ENCODE results near the gene GSAP.

Gene GSAP

DNA sequence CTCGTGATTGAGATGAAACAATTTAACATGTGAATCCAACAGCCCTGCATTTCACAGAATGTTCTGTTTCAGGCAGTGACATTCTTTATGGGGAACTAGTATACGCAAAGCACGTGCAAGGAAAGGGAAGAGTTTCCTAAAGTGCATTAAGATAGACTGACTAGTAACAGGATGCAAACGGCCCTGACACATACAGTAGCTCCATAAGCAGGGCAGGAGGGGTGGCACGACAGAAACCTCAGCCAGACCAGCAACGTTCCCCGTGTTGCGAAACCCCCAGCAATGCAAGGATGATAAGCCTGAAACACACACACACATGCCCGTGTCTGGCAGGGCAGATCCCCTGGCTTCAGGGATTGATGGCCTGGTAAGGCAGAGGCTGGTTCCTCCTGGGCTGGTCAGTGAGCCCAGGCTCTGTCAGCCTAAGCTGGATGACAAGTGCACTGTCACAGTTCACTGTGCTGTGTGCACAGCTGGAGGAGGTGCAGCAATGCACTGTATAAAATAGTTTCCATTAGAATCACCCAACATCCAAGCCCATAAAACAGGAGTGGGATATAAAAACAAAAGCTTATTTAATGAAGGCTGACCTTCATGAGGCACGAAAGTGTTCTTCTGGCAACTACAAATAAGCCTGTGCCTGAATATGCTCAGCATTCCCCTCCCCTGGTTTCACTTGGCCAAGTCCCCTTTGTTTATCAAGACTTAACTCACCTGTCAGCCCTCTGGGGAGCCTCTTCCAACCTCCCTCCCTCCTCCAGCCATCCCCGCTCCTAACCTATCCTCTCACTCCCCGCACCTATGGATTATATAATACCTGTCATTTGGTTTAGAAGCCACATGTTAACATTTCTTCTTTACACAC lies 88.8 kb downstream of the GSAP start:
- DNase-seq (ENCODE audit: low spot score): no peak

DNA sequence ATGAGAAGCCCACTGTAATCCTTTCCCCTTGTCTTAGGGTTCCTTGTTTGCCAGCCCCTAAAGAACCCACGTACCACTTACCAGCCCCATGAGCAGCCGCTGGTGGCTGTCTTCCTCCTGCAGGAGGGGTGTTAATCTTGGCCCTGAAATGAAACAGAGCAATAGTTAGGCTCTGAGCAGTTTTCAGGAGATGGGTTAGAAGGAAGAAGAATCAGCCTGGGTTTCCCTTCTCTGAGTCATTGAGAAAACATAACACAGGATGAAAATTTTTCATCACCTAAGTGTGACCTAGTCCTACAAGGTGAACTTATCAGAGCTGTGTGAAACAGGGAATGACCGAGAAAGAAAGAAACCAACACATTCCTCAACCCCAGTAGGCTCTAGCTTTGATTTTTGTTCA lies 90.0 kb downstream of the GSAP start:
- DNase-seq (ENCODE audit: low spot score): no peak

DNA sequence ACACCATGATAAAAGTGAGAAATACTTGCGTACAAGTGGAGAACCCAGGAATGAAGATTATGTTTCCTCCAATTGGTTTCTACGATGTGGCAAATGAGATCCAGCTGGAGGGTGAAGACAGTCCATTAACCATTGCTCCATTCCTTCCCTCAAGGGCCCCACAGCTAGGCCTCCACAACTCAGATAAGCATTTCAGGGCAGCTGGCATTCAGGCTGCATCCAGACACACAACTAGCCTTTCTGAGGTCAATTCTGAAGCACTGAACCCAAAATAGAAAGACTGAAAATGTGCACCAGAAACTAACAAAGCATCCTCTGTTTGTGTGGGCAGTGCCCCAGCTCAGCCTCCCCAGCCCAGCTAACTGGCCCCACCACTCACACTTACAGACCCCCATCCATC lies 94.8 kb downstream of the GSAP start:
- DNase-seq (ENCODE audit: low spot score): no peak

DNA sequence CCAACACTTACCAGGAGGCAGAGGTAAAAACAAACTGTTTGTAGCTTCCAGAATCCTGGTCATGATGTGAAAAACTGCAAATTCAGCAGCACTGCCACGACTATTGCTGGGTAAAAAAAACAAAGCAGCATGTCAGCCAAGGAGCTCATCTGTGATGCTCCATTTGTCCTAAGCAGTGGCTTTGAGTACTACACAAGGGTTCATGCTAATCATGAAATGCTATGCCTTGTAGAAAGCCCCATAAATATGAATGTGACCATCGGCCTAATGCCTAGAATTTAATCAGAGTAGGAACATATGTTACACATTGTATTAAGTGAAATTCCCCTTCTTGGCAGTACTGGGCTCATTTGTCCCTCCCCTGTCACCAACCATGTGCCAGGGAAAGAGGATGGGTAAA lies 95.4 kb downstream of the GSAP start:
- DNase-seq (ENCODE audit: low spot score): no peak

DNA sequence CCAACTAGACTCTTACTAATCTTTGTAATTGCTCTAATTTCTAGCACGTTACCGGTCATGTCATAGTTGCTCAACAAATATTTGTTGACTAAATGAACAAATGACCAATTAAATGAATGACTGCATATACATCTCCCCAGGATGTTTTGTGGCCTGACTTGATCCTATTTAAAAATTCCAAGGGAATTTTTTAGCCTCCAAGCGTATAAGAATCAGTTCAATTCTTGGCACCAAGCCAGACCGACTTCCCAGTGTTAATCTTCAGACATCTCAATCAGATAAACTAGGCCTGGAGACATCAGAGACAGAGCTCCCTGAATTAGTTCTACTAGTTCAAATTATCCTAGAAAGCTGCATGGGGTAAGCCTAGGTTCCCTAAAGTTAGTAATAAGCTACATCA lies 96.0 kb downstream of the GSAP start:
- DNase-seq (ENCODE audit: low spot score): no peak

- no peak for DNase-seq (ENCODE audit: low spot score)
These were observed 98.1 kb downstream of the GSAP start for GRCh38 chr7:77318019-77318418.

GRCh38 chr7:77316219-77316978 lies 99.8 kb downstream of the GSAP start:
- no peak for DNase-seq (ENCODE audit: low spot score)

- DNase-seq (ENCODE audit: low spot score): no peak
These were observed 101.0 kb downstream of the GSAP start for GRCh38 chr7:77315182-77315591.

GRCh38 chr7:77313876-77314480 lies 102.2 kb downstream of the GSAP start:
- no peak for DNase-seq (ENCODE audit: low spot score)

GRCh38 chr7:77313085-77313484 lies 103.1 kb downstream of the GSAP start:
- DNase-seq (ENCODE audit: low spot score): no peak

GRCh38 chr7:77310982-77311381 lies 105.2 kb downstream of the GSAP start:
- no peak for DNase-seq (ENCODE audit: low spot score)

- no peak for DNase-seq (ENCODE audit: low spot score)
These were observed 106.4 kb downstream of the GSAP start for GRCh38 chr7:77309714-77310220.

DNA sequence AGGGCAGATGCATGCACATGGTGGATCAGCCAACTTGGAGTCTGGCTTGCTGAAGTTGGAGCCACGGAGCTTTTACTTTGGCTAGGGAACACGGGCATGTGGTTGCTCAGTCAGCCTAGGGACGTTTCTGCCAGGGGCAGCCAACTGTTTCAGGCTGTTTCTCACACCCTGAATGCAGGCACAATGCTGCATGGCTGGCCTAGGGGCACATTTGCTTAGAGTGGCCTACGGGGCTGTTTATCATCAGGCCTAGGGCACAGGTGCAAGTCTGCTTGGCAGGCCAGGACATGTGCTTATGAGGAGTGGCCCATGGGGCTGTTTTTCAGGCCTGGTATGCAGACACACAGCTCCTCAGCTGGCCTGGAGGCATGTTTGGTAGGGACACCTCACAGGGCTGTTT lies 107.4 kb downstream of the GSAP start:
- no peak for DNase-seq (ENCODE audit: low spot score)

- DNase-seq (ENCODE audit: low spot score): no peak
These were observed 109.7 kb downstream of the GSAP start for GRCh38 chr7:77306231-77307067.

DNA sequence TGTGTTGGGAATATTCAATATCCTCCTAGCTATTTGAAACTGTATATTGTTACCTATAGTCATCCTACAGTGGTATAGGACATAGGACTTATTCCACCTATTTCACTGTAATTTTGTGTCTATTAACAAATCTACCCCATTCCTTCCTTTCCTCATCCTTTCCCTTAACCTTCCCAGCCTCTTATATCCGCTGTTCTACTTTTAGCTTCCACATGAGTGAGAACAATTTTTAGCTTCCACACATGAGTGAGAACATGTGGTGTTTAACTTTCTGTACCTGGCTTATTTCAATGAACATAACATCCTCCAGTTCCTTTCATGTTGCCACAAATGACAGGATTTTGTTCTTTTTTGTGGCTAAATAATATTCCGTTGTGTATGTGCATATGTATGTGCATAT lies 120.6 kb downstream of the GSAP start:
- no peak for DNase-seq (ENCODE audit: low spot score)

DNA sequence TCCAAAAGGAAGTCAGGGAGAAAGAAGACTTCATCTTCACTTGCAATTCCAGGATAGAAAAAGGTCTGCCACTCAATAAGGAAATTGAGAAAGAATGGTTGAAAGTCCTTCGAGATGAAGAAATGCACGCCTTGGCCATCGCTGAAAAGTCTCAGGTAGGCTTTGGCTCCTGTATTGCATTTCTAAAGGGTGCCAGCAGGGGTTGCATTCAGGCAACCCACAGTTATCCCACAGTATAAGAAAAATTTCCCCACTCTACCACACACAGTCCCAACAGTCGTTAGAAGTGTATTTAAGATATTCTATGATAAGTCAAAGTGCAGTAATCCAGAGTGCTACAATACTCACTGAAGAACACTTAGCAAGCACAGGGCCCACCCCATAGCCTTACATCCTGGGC lies 123.1 kb downstream of the GSAP start:
- no peak for DNase-seq (ENCODE audit: low spot score)

GRCh38 chr7:77290425-77290824 lies 125.7 kb downstream of the GSAP start:
- DNase-seq (ENCODE audit: low spot score): no peak

GRCh38 chr7:77289387-77289786 lies 126.8 kb downstream of the GSAP start:
- no peak for DNase-seq (ENCODE audit: low spot score)

DNA sequence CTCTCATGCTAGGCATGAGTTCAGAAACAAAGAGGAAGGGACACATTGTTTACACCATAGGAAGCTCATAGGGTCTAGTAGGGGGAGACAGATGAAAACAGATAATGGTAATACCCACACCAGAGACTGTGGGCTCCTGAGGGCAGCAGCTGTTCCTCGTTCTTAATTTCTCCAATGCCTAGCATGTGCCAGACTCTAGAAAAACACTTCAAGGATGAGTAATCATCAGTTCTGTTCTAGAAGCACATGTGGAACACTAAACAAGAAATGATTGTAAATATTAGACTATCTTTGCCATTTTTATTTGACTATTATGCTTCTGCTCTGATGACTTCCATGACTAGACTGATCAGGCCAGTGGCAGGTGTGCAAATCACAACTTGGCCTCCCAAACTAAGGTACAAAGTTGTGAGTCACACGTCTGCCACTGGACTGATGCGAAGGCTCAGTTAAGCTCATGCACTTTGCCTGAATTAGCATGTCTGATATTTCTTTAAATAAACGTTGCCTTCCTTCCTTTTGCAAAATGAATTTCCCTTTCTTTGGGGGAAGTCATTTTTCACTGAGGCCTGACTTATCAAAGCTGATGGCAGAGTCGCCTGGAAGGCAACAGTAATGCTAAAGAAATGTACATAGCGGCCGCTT lies 127.4 kb downstream of the GSAP start:
- no peak for DNase-seq (ENCODE audit: low spot score)

DNA sequence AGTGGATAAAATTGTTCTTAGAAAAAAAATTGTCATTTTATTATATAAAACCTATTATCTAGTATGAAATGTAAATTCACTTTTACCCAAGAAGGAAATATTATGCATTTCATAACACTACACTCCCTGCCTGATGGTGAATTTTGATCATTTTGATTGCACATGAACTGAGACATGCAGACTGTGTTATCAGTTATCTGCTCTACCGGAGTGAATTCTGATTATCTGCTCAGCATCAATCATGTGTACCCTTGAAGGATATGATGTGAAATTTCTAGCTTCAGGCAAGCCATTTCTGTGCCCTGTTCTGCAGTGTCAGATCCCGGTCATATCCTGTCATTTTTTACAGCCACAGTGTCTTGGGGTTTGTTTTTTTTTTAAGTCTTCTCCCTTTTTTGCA lies 131.5 kb downstream of the GSAP start:
- no peak for DNase-seq (ENCODE audit: low spot score)

DNA sequence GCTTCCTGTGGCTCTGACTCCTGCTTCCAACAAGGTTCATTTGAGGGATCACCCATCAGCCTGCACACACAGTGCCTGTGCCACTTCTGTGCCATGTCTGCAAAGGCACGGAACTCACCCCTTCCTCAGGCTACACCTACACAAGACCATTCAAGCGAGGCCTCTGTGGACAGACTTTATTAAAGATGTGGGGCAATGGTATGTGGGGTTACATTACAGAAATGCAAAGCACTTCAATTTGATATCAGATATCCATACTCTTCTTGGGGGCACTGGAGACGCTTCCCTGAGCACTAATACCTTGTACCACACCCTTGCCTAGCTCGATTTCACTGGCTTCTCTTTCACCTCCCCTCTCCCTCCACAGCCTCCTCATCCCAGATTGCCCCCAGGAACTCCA lies 132.1 kb downstream of the GSAP start:
- no peak for DNase-seq (ENCODE audit: low spot score)

Data from COLO829 (cell line).